ENCODE data around the gene SERPINE2. TPM values are rescaled to one million over a fixed set of nuclear protein-coding genes. Genes with fewer than 3 reads are reported as not detected.
A peak's percentile ranks its signal among the peaks of the same experiment; 100 is the strongest.

The SERPINE2 gene
- total and polyA plus RNA-seq, 7 donors: 3.6 to 31.9 (median 8.6) TPM

DNA sequence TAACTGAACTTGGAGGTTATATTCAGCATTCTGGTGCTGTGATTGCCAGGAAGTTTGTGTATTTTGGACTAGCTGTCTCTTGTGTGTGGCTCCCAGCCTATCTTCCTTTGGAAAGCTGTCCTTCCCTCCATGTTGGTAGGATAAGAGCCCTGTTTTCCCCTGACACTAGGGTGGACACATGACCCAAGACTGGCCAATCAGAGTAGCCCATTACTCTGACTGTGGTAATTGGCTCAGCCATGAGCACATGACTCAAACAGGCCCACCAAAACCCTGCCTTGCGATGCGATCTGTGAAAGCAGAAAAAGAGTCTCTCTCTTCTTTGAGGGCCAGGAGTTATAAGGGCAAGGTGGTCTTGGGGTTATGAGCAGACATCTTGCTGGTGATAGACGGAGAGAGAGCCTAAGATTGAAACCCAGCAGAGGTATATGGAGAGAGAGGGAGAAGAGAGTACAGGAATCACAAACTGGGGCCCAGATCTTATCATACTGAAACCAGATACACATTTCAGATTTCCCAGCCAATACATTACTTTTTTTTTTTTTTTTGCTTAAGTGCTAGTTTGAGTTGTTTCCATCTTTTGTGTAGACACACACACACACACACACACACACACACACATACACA, 45.3 kb upstream of the SERPINE2 start:
- Histone ChIP-seq H3K27me3 (no peaks in the 10 kb centered on the region), H3K4me3 (no peak overlapping the region), H3K9me3 (no peaks in the 10 kb centered on the region), H3K36me3 (no peaks in the 10 kb centered on the region), H3K4me1 (no peaks in the 10 kb centered on the region), H3K27ac (peak overlapping the region in 1 of 4 donors; percentile 38)
- intact Hi-C loops (cut with DNase I): no loop called here
- 86 to 94% methylated on average over 3 of the region's 3 CpGs for WGBS, 2 donors
- DNase-seq: no peak
- TF ChIP-seq EP300 (IDR thresholded peaks at IDR 0.05) (no peak), POLR2AphosphoS5 (IDR thresholded peaks at IDR 0.05) (no peak)
- TF ChIP-seq, protein P1, sequence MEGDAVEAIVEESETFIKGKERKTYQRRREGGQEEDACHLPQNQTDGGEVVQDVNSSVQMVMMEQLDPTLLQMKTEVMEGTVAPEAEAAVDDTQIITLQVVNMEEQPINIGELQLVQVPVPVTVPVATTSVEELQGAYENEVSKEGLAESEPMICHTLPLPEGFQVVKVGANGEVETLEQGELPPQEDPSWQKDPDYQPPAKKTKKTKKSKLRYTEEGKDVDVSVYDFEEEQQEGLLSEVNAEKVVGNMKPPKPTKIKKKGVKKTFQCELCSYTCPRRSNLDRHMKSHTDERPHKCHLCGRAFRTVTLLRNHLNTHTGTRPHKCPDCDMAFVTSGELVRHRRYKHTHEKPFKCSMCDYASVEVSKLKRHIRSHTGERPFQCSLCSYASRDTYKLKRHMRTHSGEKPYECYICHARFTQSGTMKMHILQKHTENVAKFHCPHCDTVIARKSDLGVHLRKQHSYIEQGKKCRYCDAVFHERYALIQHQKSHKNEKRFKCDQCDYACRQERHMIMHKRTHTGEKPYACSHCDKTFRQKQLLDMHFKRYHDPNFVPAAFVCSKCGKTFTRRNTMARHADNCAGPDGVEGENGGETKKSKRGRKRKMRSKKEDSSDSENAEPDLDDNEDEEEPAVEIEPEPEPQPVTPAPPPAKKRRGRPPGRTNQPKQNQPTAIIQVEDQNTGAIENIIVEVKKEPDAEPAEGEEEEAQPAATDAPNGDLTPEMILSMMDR (IDR thresholded peaks at IDR 0.05): no peak

DNA sequence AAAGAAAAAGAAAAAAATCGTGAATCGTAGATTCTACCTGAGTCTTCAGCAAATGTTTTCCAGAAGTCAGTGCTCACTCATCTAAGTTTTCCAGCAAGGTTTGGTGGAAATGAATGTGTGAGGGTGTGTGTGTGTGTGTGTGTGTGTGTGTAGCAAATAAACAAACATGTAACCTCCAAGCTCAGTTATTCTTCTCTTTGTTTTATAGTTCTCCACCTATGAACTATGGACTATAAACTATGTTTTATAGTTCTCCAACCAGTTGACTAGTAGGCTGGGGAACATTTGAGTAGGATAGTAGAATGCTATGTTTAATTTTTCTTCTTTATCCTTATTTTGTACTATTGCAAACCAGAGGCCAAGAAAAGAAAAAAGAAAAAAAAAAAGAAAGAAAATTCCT, 44.6 kb upstream of the SERPINE2 start:
- no peak for DNase-seq
- H3K9me3 ChIP-seq: no peaks in the 10 kb centered on the region
- H3K36me3 ChIP-seq: no peaks in the 10 kb centered on the region
- no peaks in the 10 kb centered on the region for H3K27me3 ChIP-seq
- no peak overlapping the region for H3K4me3 ChIP-seq
- no peak for TF ChIP-seq POLR2A (IDR thresholded peaks at IDR 0.05)
- TF ChIP-seq POLR2AphosphoS5 (IDR thresholded peaks at IDR 0.05): no peak
- TF ChIP-seq, protein P1 (IDR thresholded peaks at IDR 0.05): no peak
- TF ChIP-seq EP300 (IDR thresholded peaks at IDR 0.05): no peak
- H3K4me1 ChIP-seq: no peaks in the 10 kb centered on the region
- intact Hi-C loops (cut with DNase I): no loop called here
- whole genome bisulfite sequencing, 2 donors: 15 to 72% methylated on average over 2 of the region's 2 CpGs
- no peak overlapping the region for H3K27ac ChIP-seq

DNA sequence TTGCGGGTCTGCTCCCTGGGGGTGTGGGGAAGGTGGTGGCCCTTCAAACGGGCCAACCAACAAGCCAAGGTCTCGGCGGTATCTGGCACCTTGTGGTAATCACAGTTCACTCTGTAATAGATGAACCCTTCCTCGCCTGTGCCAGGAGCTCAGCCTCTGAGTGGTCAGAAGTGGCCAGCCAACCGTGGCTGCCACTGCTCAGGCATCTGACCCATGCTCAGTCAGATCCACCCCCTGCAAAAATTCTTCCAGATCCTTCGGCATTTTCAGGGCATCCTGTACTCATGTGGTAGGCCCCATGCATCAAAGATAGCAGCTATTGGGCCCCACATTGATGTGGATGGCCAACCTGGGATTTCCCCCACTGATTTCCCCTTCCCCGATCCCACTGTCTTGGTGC, 39.6 kb upstream of the SERPINE2 start:
- Histone ChIP-seq H3K9me3 (no peaks in the 10 kb centered on the region), H3K4me3 (no peak overlapping the region), H3K27me3 (no peaks in the 10 kb centered on the region), H3K4me1 (no peaks in the 10 kb centered on the region), H3K27ac (no peak overlapping the region), H3K36me3 (no peaks in the 10 kb centered on the region)
- intact Hi-C loops (cut with DNase I): no loop called here
- no peak for TF ChIP-seq POLR2A (IDR thresholded peaks at IDR 0.05)
- TF ChIP-seq EP300 (IDR thresholded peaks at IDR 0.05): no peak
- TF ChIP-seq POLR2AphosphoS5 (IDR thresholded peaks at IDR 0.05): no peak
- TF ChIP-seq, protein P1 (IDR thresholded peaks at IDR 0.05): no peak
- no peak for DNase-seq
- WGBS, 2 donors: 91 to 94% methylated on average over 8 of the region's 8 CpGs

DNA sequence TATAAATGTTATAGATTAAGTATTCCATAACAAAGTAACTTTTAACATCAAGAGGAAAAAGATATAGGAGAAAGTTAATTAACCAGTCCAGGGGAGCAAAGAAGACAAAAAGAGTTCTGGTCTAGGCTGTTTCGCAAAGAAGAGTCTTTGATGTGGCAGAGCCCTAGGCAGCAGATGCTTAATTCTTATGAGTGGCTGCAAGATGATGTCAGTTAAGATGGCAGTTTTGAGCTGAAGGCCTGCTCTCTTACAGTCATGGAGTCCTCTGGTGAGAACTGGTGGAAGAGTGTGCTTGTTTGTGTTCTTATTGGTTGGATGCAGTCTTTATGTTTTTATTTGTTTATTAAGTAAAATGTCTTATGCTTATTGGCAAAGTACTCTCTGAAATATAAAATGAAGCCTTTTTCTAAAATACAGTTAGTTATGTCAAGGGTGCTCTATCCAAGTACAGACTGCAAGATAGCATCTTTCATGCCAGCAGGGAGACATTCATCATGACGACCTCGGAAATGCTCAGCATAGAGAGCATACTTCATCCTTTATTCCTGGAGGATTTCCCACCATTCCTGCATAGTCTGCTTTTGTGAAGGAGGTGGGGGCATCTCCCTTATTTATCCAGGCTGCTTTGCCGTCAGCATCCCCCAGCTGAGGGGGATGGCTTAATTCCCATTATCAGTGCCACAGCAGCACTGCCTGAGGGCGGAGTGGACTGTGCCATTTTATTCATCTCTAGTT, 38.9 kb upstream of the SERPINE2 start:
- Histone ChIP-seq H3K4me3 (no peak overlapping the region), H3K4me1 (no peaks in the 10 kb centered on the region), H3K27ac (no peak overlapping the region), H3K9me3 (no peaks in the 10 kb centered on the region), H3K36me3 (no peaks in the 10 kb centered on the region), H3K27me3 (no peaks in the 10 kb centered on the region)
- DNase-seq: no peak
- intact Hi-C loops (cut with DNase I): no loop called here
- 82 to 95% methylated on average over 5 of the region's 5 CpGs for WGBS, 2 donors
- no peak for TF ChIP-seq EP300 (IDR thresholded peaks at IDR 0.05)

- intact Hi-C loops (cut with DNase I): no loop called here
- no peaks in the 10 kb centered on the region for H3K4me1 ChIP-seq
- no peak overlapping the region for H3K4me3 ChIP-seq
- H3K9me3 ChIP-seq: no peaks in the 10 kb centered on the region
- no peak for DNase-seq
- H3K27ac ChIP-seq: no peak overlapping the region
- TF ChIP-seq POLR2A (IDR thresholded peaks at IDR 0.05) (no peak), EP300 (IDR thresholded peaks at IDR 0.05) (no peak), POLR2AphosphoS5 (IDR thresholded peaks at IDR 0.05) (no peak)
- TF ChIP-seq, protein P1 (IDR thresholded peaks at IDR 0.05): no peak
- no peaks in the 10 kb centered on the region for H3K27me3 ChIP-seq
- 91 to 93% methylated on average over 3 of the region's 3 CpGs for WGBS, 2 donors
- H3K36me3 ChIP-seq: no peaks in the 10 kb centered on the region
Observed at GRCh38 chr2:224075588-224075987, 36.5 kb upstream of the SERPINE2 start.

Data from sigmoid colon (tissue), 7 donors.